D721Med (cell line): Measurements from ENCODE around the gene COL4A2.
A peak's percentile ranks its signal among the peaks of the same experiment; 100 is the strongest.

Source experiments
- DNase-seq: peaks from one replicate; pipeline ENCODE4 v3.0.0; 2011; ENCODE audit warnings: low spot score; ENCODE audit not compliant: insufficient read length
- FAIRE-seq: peaks from 2 replicates; lab custom pipeline; 2011; peaks lifted over from hg19 to GRCh38; lab: Jason Lieb, UNC
- CTCF ChIP-seq: IDR thresholded peaks from 2 replicates; pipeline ENCODE4 v1.5.1; 2012; ENCODE audit warnings: mild to moderate bottlenecking, control low read depth; ENCODE audit not compliant: insufficient read depth; ENCODE audit errors: missing control alignments

COL4A2 gene

GRCh38 chr13:110272227-110272626 lies 34.9 kb upstream of the COL4A2 start:
- DNase-seq (no peak), FAIRE-seq (no peak)
- no peak for TF ChIP-seq CTCF

- DNase-seq: no peak
- TF ChIP-seq CTCF: no peak
- no peak for FAIRE-seq
Observed at GRCh38 chr13:110272651-110273050, 34.4 kb upstream of the COL4A2 start.

DNA sequence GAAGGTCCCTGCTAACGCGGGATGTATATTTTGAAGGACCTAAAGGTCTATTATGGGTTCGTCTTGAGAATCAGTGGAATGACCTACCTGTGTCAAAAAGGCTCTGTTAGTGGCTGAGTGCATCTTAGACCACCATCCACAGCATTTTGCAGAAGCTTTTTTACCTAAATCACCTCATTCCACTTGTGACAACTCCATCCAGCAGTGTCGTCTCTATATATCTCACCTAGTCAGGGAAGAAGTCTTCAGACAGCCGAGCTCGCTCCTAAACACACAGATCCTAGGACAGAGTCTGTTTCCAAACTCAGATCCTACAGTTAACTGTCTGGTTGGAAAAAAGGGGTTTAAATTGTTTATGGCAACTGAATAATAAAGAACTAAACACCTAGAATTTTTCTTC lies 33.8 kb upstream of the COL4A2 start:
- TF ChIP-seq CTCF: no peak
- no peak for FAIRE-seq

GRCh38 chr13:110274687-110275086 lies 32.4 kb upstream of the COL4A2 start:
- FAIRE-seq: no peak
- no peak for DNase-seq
- peak; percentile 15 for TF ChIP-seq CTCF

More for the DNA sequence above, 33.8 kb upstream of the COL4A2 start:
- DNase-seq: no peak

DNA sequence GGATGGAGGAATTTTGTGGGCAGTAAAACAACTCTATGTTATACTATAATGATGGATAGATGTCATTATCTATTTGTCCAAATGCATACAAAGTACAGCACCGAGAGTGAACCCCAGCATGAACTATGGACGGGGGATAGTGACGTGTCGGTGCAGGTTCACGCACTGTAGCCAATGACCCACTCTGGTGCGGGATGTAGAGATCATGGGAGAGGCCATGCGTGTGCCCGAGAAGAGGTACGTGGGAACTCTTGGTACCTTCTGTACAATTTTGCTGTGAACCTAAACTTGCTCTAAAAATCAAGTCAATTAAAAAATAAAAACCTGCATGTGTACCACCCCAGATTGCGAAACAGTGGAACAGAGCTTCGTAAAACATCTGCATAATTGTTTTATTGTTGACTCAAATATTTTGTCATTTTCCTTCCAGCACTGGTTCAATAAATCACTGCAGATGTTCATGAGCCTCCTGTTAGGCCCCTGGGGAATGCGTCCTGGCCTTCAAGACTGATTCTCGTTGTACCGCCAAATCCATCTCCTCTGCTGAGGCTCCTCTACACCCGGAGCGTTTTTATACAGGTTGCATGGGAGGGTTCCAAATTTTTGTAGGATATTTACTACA lies 31.0 kb upstream of the COL4A2 start:
- no peak for TF ChIP-seq CTCF
- DNase-seq (no peak), FAIRE-seq (no peak)

DNA sequence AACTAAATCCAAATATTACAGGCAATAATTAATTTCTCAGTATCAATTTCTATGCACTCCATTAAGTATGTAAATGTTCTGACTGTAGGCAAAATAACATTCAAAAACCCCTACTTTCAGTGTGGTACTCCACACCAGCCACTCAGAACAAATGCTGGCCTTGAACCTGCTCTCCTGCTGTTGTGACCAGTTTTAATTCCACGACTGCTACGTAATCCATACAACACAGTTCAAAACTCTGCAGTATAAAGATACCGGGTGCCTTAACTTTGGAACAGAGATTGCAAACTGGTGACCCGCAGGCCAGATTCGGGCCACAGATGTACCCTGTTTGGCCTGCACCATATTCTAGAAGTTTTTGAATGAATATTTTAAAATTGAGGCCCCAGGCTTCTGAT lies 30.5 kb upstream of the COL4A2 start:
- no peak for TF ChIP-seq CTCF
- DNase-seq (no peak), FAIRE-seq (no peak)

- DNase-seq (no peak), FAIRE-seq (no peak)
- TF ChIP-seq CTCF: no peak
Observed at GRCh38 chr13:110277357-110277975, 29.6 kb upstream of the COL4A2 start.
